ENCODE measurements around the gene GIT2.
"Not testable (repeated sequence)": the region's sequence is repeated elsewhere in the genome, so short reads cannot be mapped to it uniquely, and the experiment has no call there.

Gene GIT2

GRCh38 chr12:109900752-109901580 lies 95.2 kb downstream of the GIT2 start:
- no peak for DNase-seq
- H3K4me3 ChIP-seq (ENCODE audit: low read length), result peak overlapping the region; percentile 81
- H3K27me3 ChIP-seq (replicated peaks; ENCODE audit: insufficient read depth, low read length), result no peaks in the 10 kb centered on the region
- no peaks in the 10 kb centered on the region for H3K9me2 ChIP-seq (replicated peaks; ENCODE audit: insufficient read depth, low read length)
- no peaks in the 10 kb centered on the region for H3K4me1 ChIP-seq (ENCODE audit: low read length)
- H3K79me2 ChIP-seq (ENCODE audit: low read length), result peaks cover 29% of the 10 kb centered on the region
- H3K4me2 ChIP-seq (ENCODE audit: low read depth, low read length), result peak overlapping the region; percentile 74
- H3K27ac ChIP-seq (ENCODE audit: low read length), result peak overlapping the region; percentile 43; the same call in 1 of the 2 replicates
- no peak for TF ChIP-seq EZH2phosphoT487 (IDR thresholded peaks at IDR 0.05; ENCODE audit: low read length)
- TF ChIP-seq EZH2 (optimal IDR thresholded peaks at IDR 0.05; ENCODE audit: low read depth, low read length), result no peak
- no peak for TF ChIP-seq CTCF (IDR thresholded peaks at IDR 0.05; ENCODE audit: low read length)
- H3K9ac ChIP-seq (ENCODE audit: low read length), result peak overlapping the region; percentile 84
- H3K36me3 ChIP-seq (replicated peaks; ENCODE audit: insufficient read depth, low read length), result no peaks in the 10 kb centered on the region
- no peaks in the 10 kb centered on the region for H3F3A ChIP-seq (ENCODE audit: insufficient read depth, low read length)
- peak overlapping the region; percentile 67; the same call in 1 of the 2 replicates for H2AFZ ChIP-seq (ENCODE audit: low read length)
- no peaks in the 10 kb centered on the region for H4K20me1 ChIP-seq (ENCODE audit: insufficient read depth, low read length)
- no peaks in the 10 kb centered on the region for H3K9me3 ChIP-seq (replicated peaks; ENCODE audit: insufficient read depth, low read length)

- Histone ChIP-seq H3K4me3 (ENCODE audit: low read length) (peak within 1 kb of the TSS; percentile 81), H3K27me3 (replicated peaks; ENCODE audit: insufficient read depth, low read length) (no peaks in the 10 kb centered on the region), H3K9ac (ENCODE audit: low read length) (peak within 1 kb of the TSS; percentile 84), H4K20me1 (ENCODE audit: insufficient read depth, low read length) (no peaks in the 10 kb centered on the region), H3K9me3 (replicated peaks; ENCODE audit: insufficient read depth, low read length) (no peaks in the 10 kb centered on the region), H3K79me2 (ENCODE audit: low read length) (peaks cover 29% of the 10 kb centered on the region), H3K9me2 (replicated peaks; ENCODE audit: insufficient read depth, low read length) (no peaks in the 10 kb centered on the region), H3K27ac (ENCODE audit: low read length) (peak within 1 kb of the TSS; percentile 43; the same call in 1 of the 2 replicates), H3F3A (ENCODE audit: insufficient read depth, low read length) (no peaks in the 10 kb centered on the region), H3K4me2 (ENCODE audit: low read depth, low read length) (peak within 1 kb of the TSS; percentile 74), H3K36me3 (replicated peaks; ENCODE audit: insufficient read depth, low read length) (no peaks in the 10 kb centered on the region), H3K4me1 (ENCODE audit: low read length) (no peaks in the 10 kb centered on the region), H2AFZ (ENCODE audit: low read length) (peak within 1 kb of the TSS; percentile 67)
- no peak for TF ChIP-seq CTCF (IDR thresholded peaks at IDR 0.05; ENCODE audit: low read length)
- no peak for TF ChIP-seq EZH2phosphoT487 (IDR thresholded peaks at IDR 0.05; ENCODE audit: low read length)
- TF ChIP-seq EZH2 (optimal IDR thresholded peaks at IDR 0.05; ENCODE audit: low read depth, low read length), result no peak
- DNase-seq, result peak; percentile 62
Measured at GRCh38 chr12:109899783-109900751, 96.1 kb downstream of the GIT2 start, which contains the start of gene TCHP. TSS of gene TCHP (plus strand) at chr12:109900274. CDS start at chr12:109903027, 2,753 bp downstream.

GRCh38 chr12:109899345-109899744 lies 96.8 kb downstream of the GIT2 start:
- not testable (repeated sequence) for H3K27ac ChIP-seq (ENCODE audit: low read length); H3K27me3 ChIP-seq (replicated peaks; ENCODE audit: insufficient read depth, low read length); H3K4me1 ChIP-seq (ENCODE audit: low read length); H3F3A ChIP-seq (ENCODE audit: insufficient read depth, low read length); H3K36me3 ChIP-seq (replicated peaks; ENCODE audit: insufficient read depth, low read length); H3K9me2 ChIP-seq (replicated peaks; ENCODE audit: insufficient read depth, low read length); H4K20me1 ChIP-seq (ENCODE audit: insufficient read depth, low read length); DNase-seq; H3K9me3 ChIP-seq (replicated peaks; ENCODE audit: insufficient read depth, low read length)
- Histone ChIP-seq H3K9ac (ENCODE audit: low read length) (peak overlapping the region; percentile 84; the same call in 1 of the 2 replicates), H3K4me2 (ENCODE audit: low read depth, low read length) (peak overlapping the region; percentile 74; the same call in 1 of the 2 replicates), H2AFZ (ENCODE audit: low read length) (peak overlapping the region; percentile 67), H3K79me2 (ENCODE audit: low read length) (peaks cover 29% of the 10 kb centered on the region), H3K4me3 (ENCODE audit: low read length) (peak overlapping the region; percentile 81)

Measured in MM.1S (cell line).